Limb (tissue), 2 donors: ENCODE data around the gene PARVB.
A peak's percentile ranks its signal among the peaks of the same experiment; 100 is the strongest.

Experiments used
- DNase-seq, 2 donors: peaks; one replicate each; pipeline ENCODE4 v3.0.0-alpha.2; 2016; ENCODE audit errors: extremely low spot score in 2 of 2

PARVB gene, protein sequence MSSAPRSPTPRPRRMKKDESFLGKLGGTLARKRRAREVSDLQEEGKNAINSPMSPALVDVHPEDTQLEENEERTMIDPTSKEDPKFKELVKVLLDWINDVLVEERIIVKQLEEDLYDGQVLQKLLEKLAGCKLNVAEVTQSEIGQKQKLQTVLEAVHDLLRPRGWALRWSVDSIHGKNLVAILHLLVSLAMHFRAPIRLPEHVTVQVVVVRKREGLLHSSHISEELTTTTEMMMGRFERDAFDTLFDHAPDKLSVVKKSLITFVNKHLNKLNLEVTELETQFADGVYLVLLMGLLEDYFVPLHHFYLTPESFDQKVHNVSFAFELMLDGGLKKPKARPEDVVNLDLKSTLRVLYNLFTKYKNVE

DNA sequence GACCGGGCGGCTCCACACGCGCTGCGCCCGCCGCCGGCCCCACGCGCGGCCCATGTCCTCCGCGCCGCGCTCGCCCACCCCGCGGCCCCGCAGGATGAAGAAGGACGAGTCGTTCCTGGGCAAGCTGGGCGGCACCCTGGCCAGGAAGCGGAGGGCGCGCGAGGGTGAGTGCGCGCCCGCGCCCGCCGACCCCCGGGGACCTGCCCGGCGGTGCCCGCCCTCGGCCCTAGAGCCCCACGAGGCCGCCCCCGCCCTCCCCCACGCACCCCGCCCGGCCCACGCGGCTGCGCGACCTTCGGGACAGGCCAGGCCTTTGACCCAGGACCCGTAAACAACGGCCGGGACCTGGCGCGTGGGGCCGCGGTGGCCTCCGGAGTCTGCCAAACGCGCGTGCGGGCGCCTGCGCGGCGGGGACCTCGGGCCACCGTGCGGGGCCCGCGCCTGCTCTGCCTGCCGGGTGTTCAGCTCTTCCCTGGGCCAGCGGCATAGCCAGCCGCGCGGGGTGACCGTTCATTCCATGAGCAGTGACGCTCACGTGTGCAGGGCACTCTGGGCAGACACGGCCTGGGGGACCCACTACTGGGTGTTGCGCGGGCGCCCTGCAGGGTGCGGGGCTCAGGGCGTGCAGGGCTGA lies at the start of gene PARVB:
PARVB (plus strand) TSS at position 15 of the 634 bp plus-strand sequence; CDS start at position 53, 38 bp downstream.
- DNase-seq = peak in 1 of 2 donors; percentile 55

DNA sequence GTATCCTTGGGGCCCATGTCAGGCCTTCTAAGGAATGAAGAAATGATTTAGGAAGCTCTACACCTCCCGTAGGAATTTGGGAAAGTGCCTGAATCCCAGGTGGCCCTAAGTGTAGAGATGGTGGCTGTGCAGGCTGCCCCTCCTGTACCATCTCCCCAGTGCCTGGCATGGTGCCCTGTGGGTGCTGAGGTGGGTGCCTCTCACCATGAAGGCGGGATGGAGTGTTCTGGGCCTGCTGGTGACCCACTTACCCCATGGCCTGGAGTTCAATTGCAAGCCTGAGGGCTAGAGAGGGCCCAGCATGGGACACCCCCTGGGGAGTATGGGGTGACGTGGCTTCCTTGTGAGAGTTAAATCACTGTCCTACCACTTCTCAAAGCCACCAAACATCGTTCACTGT lies 49.1 kb upstream of the PARVB start:
- no peak for DNase-seq

DNA sequence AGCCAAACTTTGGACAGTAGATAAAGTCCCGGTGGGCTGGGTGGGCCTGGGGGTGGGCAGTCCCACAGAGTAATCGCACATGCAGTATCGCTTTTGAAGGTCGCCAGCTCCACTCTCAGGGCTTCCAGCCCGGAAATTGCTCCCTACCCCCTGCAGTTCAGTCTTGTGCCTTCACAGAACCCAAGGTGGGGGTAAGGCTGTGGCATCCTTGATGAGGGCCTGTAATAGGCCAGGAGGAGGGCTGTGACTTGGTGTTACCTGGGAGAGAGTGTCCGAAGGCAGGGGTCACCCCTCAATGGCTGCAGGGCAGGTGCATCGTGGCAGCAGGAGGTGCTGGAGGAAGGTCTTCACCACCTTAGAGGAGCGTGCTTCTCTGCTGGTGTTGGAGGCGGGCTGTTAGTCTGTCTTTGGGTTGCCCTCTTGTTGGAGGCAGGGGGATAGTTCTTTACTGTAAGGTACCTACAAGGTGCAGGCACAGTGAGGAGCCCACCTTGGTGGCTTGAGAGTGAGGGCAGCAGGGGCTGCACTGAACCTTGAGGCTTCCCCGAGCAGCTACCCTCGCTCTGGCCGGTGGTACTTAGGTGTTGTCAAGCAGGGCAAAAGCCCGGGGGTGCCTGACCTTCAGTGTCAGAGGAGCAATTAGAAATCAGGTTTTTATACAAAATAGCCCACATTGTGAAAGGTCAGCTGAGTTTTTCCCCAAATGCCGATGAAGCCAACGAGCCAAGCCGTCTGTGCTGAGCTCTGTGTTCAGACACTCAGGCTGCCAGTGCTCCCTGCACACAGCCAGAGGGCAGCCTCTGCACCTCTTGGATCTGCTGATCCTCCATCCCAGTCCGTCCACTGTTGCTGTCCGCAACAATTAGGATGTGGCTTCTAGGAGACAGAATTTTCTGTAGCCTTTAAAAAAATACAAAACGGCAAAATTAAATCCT lies 47.0 kb upstream of the PARVB start:
- DNase-seq = no peak

- DNase-seq = no peak
Observed at GRCh38 chr22:43978558-43978957, 45.5 kb upstream of the PARVB start.

DNA sequence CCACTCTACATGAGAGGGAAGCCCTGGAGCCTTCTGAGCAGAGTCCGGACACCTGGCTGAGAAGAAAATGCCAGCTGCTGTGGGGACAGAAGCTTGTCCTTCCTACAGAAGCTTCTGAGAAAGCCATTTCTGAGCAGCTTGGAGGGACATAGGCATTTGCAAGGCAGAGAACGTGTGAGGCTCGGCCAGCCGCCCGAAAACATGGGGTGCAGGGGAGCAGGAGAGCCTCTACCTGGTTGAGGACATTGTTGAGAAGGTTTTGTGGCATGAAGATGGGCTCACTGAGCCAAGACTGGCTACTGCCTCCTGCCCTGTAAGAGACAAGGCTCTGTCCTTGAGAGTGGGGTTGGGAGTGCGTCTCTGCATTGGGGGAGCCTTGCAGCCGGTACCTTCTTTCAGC lies 43.5 kb upstream of the PARVB start:
- DNase-seq = no peak

DNA sequence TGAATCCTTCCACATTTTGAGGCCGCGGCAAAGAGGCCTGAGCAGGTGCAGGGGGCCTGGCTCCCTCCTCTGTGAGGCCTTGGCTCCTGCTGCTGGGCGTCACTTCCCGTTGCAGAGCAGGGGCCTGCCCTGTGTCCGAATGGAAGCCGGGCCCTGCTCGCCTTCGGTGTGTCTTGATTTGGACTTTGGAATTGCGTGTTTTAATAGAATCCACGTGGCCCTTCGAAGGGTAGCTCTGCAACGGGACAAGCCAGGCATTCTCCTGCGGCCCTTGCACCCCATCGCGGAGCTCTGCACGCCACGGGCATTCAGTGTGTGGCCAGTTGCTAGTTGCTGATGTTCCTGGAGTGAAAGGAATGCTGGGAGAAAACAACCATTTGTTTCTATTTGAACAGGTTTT lies 43.1 kb upstream of the PARVB start:
- DNase-seq = no peak

- no peak for DNase-seq
Observed at GRCh38 chr22:43983808-43984207, 40.3 kb upstream of the PARVB start.

GRCh38 chr22:43985532-43985931 lies 38.6 kb upstream of the PARVB start:
- no peak for DNase-seq

GRCh38 chr22:43988116-43988820 lies 35.8 kb upstream of the PARVB start:
- peak in 1 of 2 donors; percentile 5 for DNase-seq

GRCh38 chr22:43988960-43989359 lies 35.1 kb upstream of the PARVB start:
- no peak for DNase-seq

GRCh38 chr22:43990044-43990443 lies 34.1 kb upstream of the PARVB start:
- DNase-seq = no peak

- DNase-seq = no peak
Observed at GRCh38 chr22:43991316-43992020, 32.6 kb upstream of the PARVB start.

DNA sequence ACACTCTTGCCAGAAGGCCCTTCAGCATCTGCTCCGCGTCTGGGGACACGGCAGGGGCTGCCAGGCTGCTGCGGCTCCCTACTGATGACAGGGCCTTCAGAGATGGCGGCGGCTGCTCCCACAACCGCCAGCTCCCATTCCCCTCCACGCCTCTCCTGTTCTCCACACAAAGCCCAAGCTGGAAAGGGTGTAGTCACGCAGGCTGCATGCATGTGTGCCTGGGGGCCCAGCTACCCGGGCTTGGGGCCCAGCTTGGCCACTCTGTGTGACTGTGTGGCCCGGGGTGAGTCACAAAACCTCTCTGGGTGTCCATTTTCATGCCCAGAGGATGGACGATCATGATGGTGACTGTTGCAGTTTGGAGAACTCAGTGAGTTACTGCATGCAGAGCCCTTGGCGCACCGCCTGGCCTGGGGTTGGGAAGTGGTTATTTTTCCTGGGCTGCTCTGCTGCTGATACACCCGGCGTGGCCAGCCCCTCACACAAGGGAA lies 31.7 kb upstream of the PARVB start:
- no peak for DNase-seq

GRCh38 chr22:43993072-43993760 lies 30.9 kb upstream of the PARVB start:
- DNase-seq = peak; percentile 75 to 81

DNA sequence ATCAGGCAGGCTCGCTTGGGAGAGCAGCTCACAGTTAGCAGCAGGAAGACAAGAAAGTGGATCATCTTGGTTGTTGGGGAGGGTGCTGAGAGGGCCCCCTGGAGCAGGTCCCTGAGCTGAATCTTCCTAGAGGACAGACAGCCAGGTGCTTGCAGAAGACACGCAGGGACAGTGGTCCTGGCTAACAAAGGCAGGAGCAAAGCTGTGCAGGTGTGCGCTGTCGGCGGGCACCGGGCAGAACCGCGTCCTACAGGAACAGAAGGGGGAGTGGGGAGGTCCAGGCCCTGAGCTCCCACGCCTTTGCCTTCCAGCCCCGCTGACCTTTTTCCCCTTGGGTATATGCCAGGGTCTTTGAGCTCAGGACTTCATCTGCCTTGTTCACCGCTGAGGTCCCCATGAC lies 30.1 kb upstream of the PARVB start:
- DNase-seq = no peak

DNA sequence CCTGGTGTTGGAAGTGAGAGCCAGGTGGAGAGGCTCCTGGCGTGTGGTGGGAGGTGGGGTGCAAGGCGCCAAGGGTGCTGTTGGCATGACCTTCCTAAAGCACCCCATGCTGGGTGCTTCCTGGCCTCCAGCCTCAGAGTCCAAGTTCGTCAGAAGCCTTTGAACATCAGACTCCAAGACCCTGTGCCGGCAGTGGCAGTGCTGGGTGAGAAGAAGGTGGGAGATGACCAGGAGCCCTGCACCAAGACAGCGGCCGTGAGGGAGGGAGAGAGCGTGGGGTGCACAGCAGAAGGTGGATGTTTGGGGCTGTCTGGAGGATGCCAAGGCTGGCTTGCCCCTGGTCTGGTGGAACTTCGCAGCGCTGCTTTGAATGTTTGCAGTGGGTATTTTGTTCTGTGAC lies 29.7 kb upstream of the PARVB start:
- DNase-seq = no peak

GRCh38 chr22:43995057-43995685 lies 28.9 kb upstream of the PARVB start:
- no peak for DNase-seq

GRCh38 chr22:43995798-43996169 lies 28.3 kb upstream of the PARVB start:
- DNase-seq = no peak

DNA sequence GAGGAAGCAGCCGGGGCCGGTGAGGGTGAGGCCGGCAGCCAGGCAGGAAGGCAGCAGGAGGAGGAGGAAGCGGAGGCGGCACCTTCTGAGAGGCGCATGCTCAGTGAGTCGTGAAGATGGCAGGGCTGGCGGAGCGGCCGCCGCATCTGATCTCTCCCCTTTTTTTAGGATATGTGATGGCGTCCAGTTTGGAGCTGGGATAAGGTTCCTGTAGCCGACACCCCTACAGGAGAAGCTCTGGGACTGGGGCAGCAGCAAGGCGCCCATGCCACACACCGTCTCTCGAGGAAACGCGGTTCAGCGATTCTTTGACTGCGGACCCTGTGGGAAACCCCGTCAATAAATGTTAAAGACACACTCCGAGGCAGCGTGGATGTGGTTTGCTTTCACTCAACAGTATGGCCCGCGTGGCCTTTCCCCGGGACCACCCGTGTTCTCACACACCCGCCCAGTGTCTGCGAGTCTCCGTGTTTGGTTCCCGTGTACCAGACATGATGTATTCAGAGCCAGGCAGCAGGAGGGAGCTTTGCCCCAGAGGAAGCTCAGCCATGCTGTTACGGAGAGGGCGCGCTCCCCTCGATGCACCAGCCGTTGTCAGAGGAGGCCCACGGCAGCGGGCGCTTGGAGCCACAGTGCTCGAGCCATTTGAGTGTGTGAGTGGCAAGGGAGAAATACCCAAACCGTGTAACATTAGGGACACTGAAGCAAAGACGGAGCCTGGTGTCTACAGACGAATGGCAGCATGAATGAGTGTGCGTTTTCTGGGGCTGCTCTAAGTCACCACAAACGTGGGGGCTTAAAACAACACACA lies 27.7 kb upstream of the PARVB start:
- no peak for DNase-seq
